ENCODE results near the gene CHDH. TPM values are rescaled to one million over a fixed set of nuclear protein-coding genes. Genes with fewer than 3 reads are reported as not detected.

The CHDH gene
- total RNA-seq, 2 experiments from 2014 or later: 0.03 to 2.3 TPM

DNA sequence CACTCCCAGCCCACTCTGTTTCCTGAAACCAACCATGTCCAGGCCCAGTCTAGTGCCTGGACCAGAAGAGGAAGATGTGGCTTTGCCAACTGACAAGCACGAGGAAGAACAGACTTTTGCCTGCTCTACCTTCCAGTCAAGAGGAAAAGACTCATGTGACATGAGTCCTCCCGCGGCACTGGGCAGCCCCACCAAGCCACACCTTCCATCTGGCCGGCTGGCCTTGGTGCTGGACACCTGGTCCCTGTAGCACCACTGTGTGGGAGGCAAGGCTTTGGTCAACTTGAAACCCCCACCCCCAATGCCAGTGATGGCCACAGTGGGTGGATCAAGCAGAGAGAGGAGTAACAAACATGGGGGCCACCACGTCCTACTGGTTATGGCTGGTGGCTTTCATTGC, 12.5 kb downstream of the CHDH start:
- no TSS peak for BruUV-seq (replicated peaks)
- H3K9me2 ChIP-seq (ENCODE audit: insufficient read depth, low read length): no peaks in the 10 kb centered on the region
- H3K4me2 ChIP-seq (ENCODE audit: low read length): no peak overlapping the region
- intact Hi-C loops (cut with micrococcal nuclease; ENCODE audit: unreplicated experiment): no loop called here
- H2AFZ ChIP-seq (ENCODE audit: low read length): no peak overlapping the region
- no peak for TF ChIP-seq EZH2phosphoT487 (IDR thresholded peaks at IDR 0.05; ENCODE audit: borderline replicate concordance, low read depth, low read length)
- TF ChIP-seq, protein P1, sequence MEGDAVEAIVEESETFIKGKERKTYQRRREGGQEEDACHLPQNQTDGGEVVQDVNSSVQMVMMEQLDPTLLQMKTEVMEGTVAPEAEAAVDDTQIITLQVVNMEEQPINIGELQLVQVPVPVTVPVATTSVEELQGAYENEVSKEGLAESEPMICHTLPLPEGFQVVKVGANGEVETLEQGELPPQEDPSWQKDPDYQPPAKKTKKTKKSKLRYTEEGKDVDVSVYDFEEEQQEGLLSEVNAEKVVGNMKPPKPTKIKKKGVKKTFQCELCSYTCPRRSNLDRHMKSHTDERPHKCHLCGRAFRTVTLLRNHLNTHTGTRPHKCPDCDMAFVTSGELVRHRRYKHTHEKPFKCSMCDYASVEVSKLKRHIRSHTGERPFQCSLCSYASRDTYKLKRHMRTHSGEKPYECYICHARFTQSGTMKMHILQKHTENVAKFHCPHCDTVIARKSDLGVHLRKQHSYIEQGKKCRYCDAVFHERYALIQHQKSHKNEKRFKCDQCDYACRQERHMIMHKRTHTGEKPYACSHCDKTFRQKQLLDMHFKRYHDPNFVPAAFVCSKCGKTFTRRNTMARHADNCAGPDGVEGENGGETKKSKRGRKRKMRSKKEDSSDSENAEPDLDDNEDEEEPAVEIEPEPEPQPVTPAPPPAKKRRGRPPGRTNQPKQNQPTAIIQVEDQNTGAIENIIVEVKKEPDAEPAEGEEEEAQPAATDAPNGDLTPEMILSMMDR (conservative IDR thresholded peaks at IDR 0.05; ENCODE audit: low read length): no peak
- CTCF ChIA-PET (ENCODE audit: unreplicated experiment): no interaction called here
- no peaks in the 10 kb centered on the region for H3K9me3 ChIP-seq (ENCODE audit: low read length)
- no peak overlapping the region for H3K4me3 ChIP-seq (ENCODE audit: low read depth, low read length, poor library complexity, severe bottlenecking)
- POLR2A ChIA-PET: no interaction called here
- no peaks in the 10 kb centered on the region for H3K79me2 ChIP-seq (ENCODE audit: insufficient read depth, low read depth, low read length)
- H3K27ac ChIP-seq (ENCODE audit: low read depth, low read length, poor library complexity, severe bottlenecking): no peak overlapping the region
- no peaks in the 10 kb centered on the region for H3K36me3 ChIP-seq (ENCODE audit: insufficient read depth, low read length)
- H3K4me1 ChIP-seq (ENCODE audit: insufficient read depth, low read length, poor library complexity, severe bottlenecking): no peaks in the 10 kb centered on the region
- DNase-seq (ENCODE audit: low spot score): no peak
- H4K20me1 ChIP-seq (ENCODE audit: insufficient read depth, low read length): no peaks in the 10 kb centered on the region

DNA sequence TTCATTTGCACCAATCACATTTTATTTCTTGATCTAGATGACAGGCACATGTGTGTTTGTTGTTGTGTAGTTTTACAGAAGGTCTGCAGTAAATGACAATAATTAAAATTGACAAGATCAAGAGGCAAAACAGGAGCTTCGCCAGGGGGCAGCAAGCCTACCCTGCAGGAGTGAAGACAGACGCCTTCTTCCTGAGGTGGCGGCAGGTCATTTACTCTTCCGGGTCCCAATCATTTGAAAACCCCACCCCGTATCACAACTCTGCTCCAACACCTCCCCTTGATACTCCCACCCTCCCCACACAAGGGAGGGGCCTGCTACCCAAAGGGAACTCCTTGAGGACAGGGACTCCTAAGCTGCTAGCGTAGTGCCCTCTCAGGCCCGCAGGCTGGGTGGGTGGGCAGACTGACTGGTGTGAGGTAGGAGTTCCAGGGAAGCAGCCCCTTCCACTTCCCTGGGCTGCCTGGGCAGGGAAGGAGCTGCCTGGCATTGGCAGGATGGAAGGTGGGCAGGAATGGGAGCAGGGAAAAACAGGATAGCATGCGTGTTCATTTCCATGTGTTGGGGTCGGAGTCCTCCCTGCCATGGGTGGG, 13.1 kb downstream of the CHDH start:
- Histone ChIP-seq H3K27ac (ENCODE audit: low read depth, low read length, poor library complexity, severe bottlenecking) (no peak overlapping the region), H3K4me1 (ENCODE audit: insufficient read depth, low read length, poor library complexity, severe bottlenecking) (no peaks in the 10 kb centered on the region), H3K9me2 (ENCODE audit: insufficient read depth, low read length) (no peaks in the 10 kb centered on the region), H4K20me1 (ENCODE audit: insufficient read depth, low read length) (no peaks in the 10 kb centered on the region), H3K4me3 (ENCODE audit: low read depth, low read length, poor library complexity, severe bottlenecking) (no peak overlapping the region), H2AFZ (ENCODE audit: low read length) (no peak overlapping the region), H3K4me2 (ENCODE audit: low read length) (no peak overlapping the region), H3K9me3 (ENCODE audit: low read length) (no peaks in the 10 kb centered on the region), H3K36me3 (ENCODE audit: insufficient read depth, low read length) (no peaks in the 10 kb centered on the region), H3K79me2 (ENCODE audit: insufficient read depth, low read depth, low read length) (no peaks in the 10 kb centered on the region)
- ChIA-PET CTCF (ENCODE audit: unreplicated experiment) (no interaction called here), POLR2A (no interaction called here)
- no peak for TF ChIP-seq EZH2phosphoT487 (IDR thresholded peaks at IDR 0.05; ENCODE audit: borderline replicate concordance, low read depth, low read length)
- TF ChIP-seq, protein P1 (conservative IDR thresholded peaks at IDR 0.05; ENCODE audit: low read length): no peak
- DNase-seq (ENCODE audit: low spot score): no peak
- BruUV-seq (replicated peaks): no TSS peak
- intact Hi-C loops (cut with micrococcal nuclease; ENCODE audit: unreplicated experiment): no loop called here

DNA sequence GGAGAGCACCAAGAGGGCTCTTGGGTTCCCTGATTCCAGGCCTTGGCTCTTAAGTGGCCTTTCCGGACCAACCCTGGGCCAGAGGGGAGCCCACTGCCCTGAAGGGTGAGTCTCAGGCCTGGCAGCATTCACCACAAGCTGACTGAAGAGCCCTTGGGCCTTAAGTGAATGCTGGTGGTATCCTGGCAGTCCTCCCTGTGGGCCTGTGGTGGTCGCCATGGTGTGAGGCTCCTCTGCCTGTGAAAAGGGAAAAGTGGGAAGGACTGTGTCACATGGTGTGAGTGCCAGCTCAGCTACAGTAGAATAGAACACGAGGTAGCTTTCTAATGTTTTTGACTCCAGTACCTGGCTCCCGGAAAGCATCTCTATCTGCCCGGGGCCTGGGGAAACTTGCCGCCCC, 15.3 kb downstream of the CHDH start:
- no peaks in the 10 kb centered on the region for H3K4me1 ChIP-seq (ENCODE audit: insufficient read depth, low read length, poor library complexity, severe bottlenecking)
- DNase-seq (ENCODE audit: low spot score): no peak
- ChIA-PET CTCF (ENCODE audit: unreplicated experiment) (no interaction called here), POLR2A (no interaction called here)
- TF ChIP-seq, protein P1 (conservative IDR thresholded peaks at IDR 0.05; ENCODE audit: low read length): no peak
- no peak for TF ChIP-seq EZH2phosphoT487 (IDR thresholded peaks at IDR 0.05; ENCODE audit: borderline replicate concordance, low read depth, low read length)
- intact Hi-C loops (cut with micrococcal nuclease; ENCODE audit: unreplicated experiment): no loop called here
- H3K9me2 ChIP-seq (ENCODE audit: insufficient read depth, low read length): no peaks in the 10 kb centered on the region
- H3K79me2 ChIP-seq (ENCODE audit: insufficient read depth, low read depth, low read length): no peaks in the 10 kb centered on the region
- BruUV-seq (replicated peaks): no TSS peak
- no peaks in the 10 kb centered on the region for H3K9me3 ChIP-seq (ENCODE audit: low read length)
- H2AFZ ChIP-seq (ENCODE audit: low read length): no peak overlapping the region
- H3K27ac ChIP-seq (ENCODE audit: low read depth, low read length, poor library complexity, severe bottlenecking): no peak overlapping the region
- H3K4me3 ChIP-seq (ENCODE audit: low read depth, low read length, poor library complexity, severe bottlenecking): no peak overlapping the region
- no peak overlapping the region for H3K4me2 ChIP-seq (ENCODE audit: low read length)
- H3K36me3 ChIP-seq (ENCODE audit: insufficient read depth, low read length): no peaks in the 10 kb centered on the region
- no peaks in the 10 kb centered on the region for H4K20me1 ChIP-seq (ENCODE audit: insufficient read depth, low read length)
